K562 (cell line): ENCODE measurements around the gene THADA. TPM values are rescaled to one million over a fixed set of nuclear protein-coding genes. Genes with fewer than 3 reads are reported as not detected.

Source experiments
- ATAC-seq: fragments of 200-7000 bp; cut with Tn5 transposase; 3 replicates; pipeline ENCODE4 v1.9.1; 2020; ENCODE audit warnings: moderate library complexity
- BruUV-seq: library from RNA; stranded (reverse); fragments of 400-500 nt; replicated peaks from 2 replicates; lab custom pipeline; 2021; lab: Mats Ljungman, UMichigan
- CTCF ChIA-PET: fragments of 300-600 bp; formaldehyde crosslinking; extraction: SDS; loops from one replicate; lab custom pipeline; 2021; ENCODE audit warnings: low intra/inter-chr PET ratio; lab: Yijun Ruan, JAX
- POLR2A ChIA-PET: fragments of 300-600, 350-650 bp; sonication (Branson Sonifier 250); formaldehyde crosslinking; extraction: SDS; loops from one replicate; lab custom pipeline; 2021; ENCODE audit warnings: antibody characterized with exemption, inconsistent platforms; lab: Yijun Ruan, JAX
- DNase-seq, 4 experiments: peaks; one replicate each; pipeline versions ENCODE4 v3.0.0 to v3.0.0-alpha.2; 2011 to 2018; ENCODE audit warnings: low spot score in 3 of 4, mixed read lengths in 3 of 4; ENCODE audit errors: extremely low read depth in 1 of 4
- FAIRE-seq: peaks from 2 replicates; lab custom pipeline; 2011; peaks lifted over from hg19 to GRCh38; lab: Jason Lieb, UNC
- H2AFZ ChIP-seq: 2 replicates; pipeline ENCODE4 v1.6.0; 2011; ENCODE audit warnings: low read depth, low read length, control low read depth, inconsistent platforms
- H3K27ac ChIP-seq: fragments of 200-600 bp; 3 replicates; pipeline ENCODE4 v1.8.0; 2011; ENCODE audit warnings: low read depth, mild to moderate bottlenecking, control low read depth, inconsistent platforms, low read length, moderate library complexity, mixed read lengths; ENCODE audit errors: extremely low read depth
- H3K27me3 ChIP-seq, 2 experiments: fragments of 300-600 bp in 1 of 2; 2 replicates in 1 of 2; 3 replicates in 1 of 2; pipeline versions ENCODE4 v1.6.0 to v1.8.0; 2011; ENCODE audit warnings: inconsistent platforms in 2 of 2, low read length in 2 of 2, mild to moderate bottlenecking in 1 of 2, mixed read lengths in 1 of 2, moderate library complexity in 1 of 2; ENCODE audit not compliant: control insufficient read depth in 2 of 2, insufficient read depth in 2 of 2
- H3K36me3 ChIP-seq: fragments of 300-600 bp; 3 replicates; pipeline ENCODE4 v1.8.0; 2011; ENCODE audit warnings: mild to moderate bottlenecking, low read length, inconsistent platforms; ENCODE audit not compliant: control insufficient read depth, insufficient read depth
- H3K4me1 ChIP-seq, 2 experiments: fragments of 200-600 bp in 1 of 2; replicated peaks in 1 of 2; 2 replicates in 1 of 2; 3 replicates in 1 of 2; pipeline versions ENCODE4 v1.5.1 to v1.8.0; 2011; ENCODE audit warnings: inconsistent platforms in 2 of 2, low read length in 2 of 2, mild to moderate bottlenecking in 1 of 2, mixed read lengths in 1 of 2, moderate library complexity in 1 of 2; ENCODE audit not compliant: control insufficient read depth in 2 of 2, insufficient read depth in 2 of 2
- H3K4me2 ChIP-seq: 2 replicates; pipeline ENCODE4 v1.6.1; 2011; ENCODE audit warnings: low read length, control low read depth, inconsistent platforms, mixed read lengths; ENCODE audit not compliant: insufficient read depth
- H3K4me3 ChIP-seq: fragments of 200-600 bp; sonication (generic), shearing (Covaris generic); 2 replicates; pipeline ENCODE4 v1.5.1; 2016; ENCODE audit warnings: control low read depth, inconsistent platforms
- H3K79me2 ChIP-seq: fragments of 200-600 bp; 3 replicates; pipeline ENCODE4 v1.8.0; 2011; ENCODE audit warnings: low read length, inconsistent platforms; ENCODE audit not compliant: control insufficient read depth, insufficient read depth
- H3K9ac ChIP-seq, 2 experiments: 2 replicates each; pipeline versions ENCODE4 v1.6.0 to v1.6.1; 2011; ENCODE audit warnings: low read depth in 2 of 2, low read length in 2 of 2, control low read depth in 1 of 2, inconsistent platforms in 1 of 2, mild to moderate bottlenecking in 1 of 2, mixed read lengths in 1 of 2; ENCODE audit not compliant: insufficient read depth in 1 of 2
- H3K9me1 ChIP-seq: one replicate; pipeline ENCODE4 v1.6.0; 2011; ENCODE audit warnings: inconsistent platforms, mild to moderate bottlenecking, low read length, moderate library complexity; ENCODE audit not compliant: control insufficient read depth, insufficient read depth
- H3K9me3 ChIP-seq: replicated peaks from 2 replicates; pipeline ENCODE4 v1.5.1; 2011; ENCODE audit warnings: low read depth, low read length, inconsistent platforms; ENCODE audit not compliant: control insufficient read depth, insufficient read depth
- H4K20me1 ChIP-seq: replicated peaks from 2 replicates; pipeline ENCODE4 v1.6.1; 2011; ENCODE audit warnings: low read length, inconsistent platforms, mixed read lengths; ENCODE audit not compliant: control insufficient read depth, insufficient read depth
- EHMT2 ChIP-seq: fragments of 450-650 bp; IDR thresholded peaks from 2 replicates; pipeline ENCODE4 v1.6.1; 2018; ENCODE audit warnings: antibody characterized with exemption
- ETV1 ChIP-seq: fragments of 450-650 bp; conservative IDR thresholded peaks from 2 replicates; pipeline ENCODE4 v1.6.1; 2016; ENCODE audit warnings: missing genetic modification characterization, control low read depth, low read depth, missing compliant biosample characterization
- KLF1 ChIP-seq: fragments of 450-650 bp; IDR thresholded peaks from 2 replicates; pipeline ENCODE4 v1.6.1; 2016; ENCODE audit warnings: missing genetic modification characterization, missing compliant biosample characterization
- ZNF146 ChIP-seq: IDR thresholded peaks from one replicate; pipeline ENCODE4 v1.6.1; 2018; ENCODE audit warnings: missing compliant biosample characterization; ENCODE audit not compliant: unreplicated experiment
- ZNF696 ChIP-seq: fragments of 250-450 bp; sonication (Bioruptor Pico); conservative IDR thresholded peaks from 2 replicates; pipeline ENCODE4 v1.4.0; 2020; ENCODE audit warnings: mild to moderate bottlenecking, moderate library complexity
- WGBS: fragments of 100-300 bp; shearing (Covaris generic); methylation state at CpG from one replicate; pipeline ENCODE4 v1.1.6; 2016; ENCODE audit warnings: low coverage, mixed read lengths; ENCODE audit not compliant: insufficient coverage; ENCODE audit errors: missing lambda C conversion rate; 5-methylcytosine and 5-hydroxymethylcytosine counted together
- in situ Hi-C: fragments of 300-500 bp; cut with MboI; formaldehyde crosslinking; loops from 4 replicates; pipeline ENCODE4 v1.15.0; 2018; ENCODE audit warnings: inconsistent platforms, mixed read lengths
- intact Hi-C: fragments of 100-400 bp; cut with micrococcal nuclease; formaldehyde crosslinking; loops from 2 replicates; pipeline ENCODE4 v1.14.2; 2022
- polyA plus RNA-seq, 8 experiments: library from polyadenylated mRNA; depleted of rRNA in 4 of 8; stranded (reverse) in 5 of 8; unstranded in 3 of 8; fragments of >200 nt; fragmentation: Nextera tagmentation in 2 of 8; fragmentation: Illumina TruSeq in 1 of 8; extraction: Ambion mirVana in 2 of 8; extraction: Trizol in 1 of 8; gene quantifications; 2 replicates each; pipeline versions ENCODE4 v1.2.1 to v1.2.3, GENCODE V29; 2011 to 2014; ENCODE audit warnings: inconsistent platforms in 1 of 8, missing spikeins in 1 of 8
- total RNA-seq, 7 experiments: library from RNA; depleted of rRNA in 6 of 7; stranded (reverse); fragments of >200 nt in 6 of 7; fragmentation: Illumina TruSeq in 2 of 7; extraction: Trizol in 2 of 7; gene quantifications; 2 replicates each; pipeline versions ENCODE4 v1.2.1 to v1.2.3, GENCODE V29; 2011 to 2021; ENCODE audit warnings: low replicate concordance in 1 of 7
- TF ChIP-seq, protein P1 (sequence below), 2 experiments: fragments of 450-650 bp; IDR thresholded peaks; 2 replicates each; pipeline ENCODE4 v1.6.1; 2018; ENCODE audit warnings: mild to moderate bottlenecking in 2 of 2, low read depth in 1 of 2; ENCODE audit not compliant: partially characterized antibody in 2 of 2
- TF ChIP-seq, protein P2 (sequence below): sonication (generic); formaldehyde crosslinking; IDR thresholded peaks from 2 replicates; pipeline ENCODE4 v1.8.0; 2022; ENCODE audit warnings: mild to moderate bottlenecking, missing genetic modification reagents
- TF ChIP-seq, protein P3 (sequence below): fragments of 250-450 bp; sonication (Bioruptor Pico); IDR thresholded peaks from 2 replicates; pipeline ENCODE4 v1.5.0; 2020; ENCODE audit warnings: mild to moderate bottlenecking
- TF ChIP-seq, protein P4 (sequence below): sonication (generic); formaldehyde crosslinking; IDR thresholded peaks from 2 replicates; pipeline ENCODE4 v1.8.0; 2022; ENCODE audit warnings: mild to moderate bottlenecking, low read depth, missing genetic modification reagents

THADA gene
- total and polyA plus RNA-seq, 9 of the 15 experiments (the other 6 are each of a cell fraction or from before 2014, with no cell fraction given) = 17.8 to 34.7 (median 31.9) TPM

- DNase-seq = no peak
- Histone ChIP-seq H4K20me1 (no peaks in the 10 kb centered on the region), H3K36me3 (peaks cover 6% of the 10 kb centered on the region; the same call in 2 of the 3 replicates), H3K9ac (no peak overlapping the region), H3K4me3 (no peak overlapping the region), H3K9me1 (no peaks in the 10 kb centered on the region), H3K4me2 (no peak overlapping the region), H3K9me3 (no peaks in the 10 kb centered on the region), H3K27me3 (no peaks in the 10 kb centered on the region), H2AFZ (no peak overlapping the region), H3K27ac (no peak overlapping the region), H3K4me1 (0 out of 5 replicates have a peak, but pooled peaks cover 0 to 5% of the 10 kb centered on the region in 2 experiments), H3K79me2 (no peaks in the 10 kb centered on the region)
- POLR2A ChIA-PET = no interaction called here
- intact Hi-C loops = no loop called here
- CTCF ChIA-PET = no interaction called here
- BruUV-seq = no TSS peak
- in situ Hi-C loops = no loop called here
- no peak for ATAC-seq
- WGBS = 81% methylated on average over 8 of the region's 8 CpGs
- FAIRE-seq = no peak
- TF ChIP-seq, protein P1, sequence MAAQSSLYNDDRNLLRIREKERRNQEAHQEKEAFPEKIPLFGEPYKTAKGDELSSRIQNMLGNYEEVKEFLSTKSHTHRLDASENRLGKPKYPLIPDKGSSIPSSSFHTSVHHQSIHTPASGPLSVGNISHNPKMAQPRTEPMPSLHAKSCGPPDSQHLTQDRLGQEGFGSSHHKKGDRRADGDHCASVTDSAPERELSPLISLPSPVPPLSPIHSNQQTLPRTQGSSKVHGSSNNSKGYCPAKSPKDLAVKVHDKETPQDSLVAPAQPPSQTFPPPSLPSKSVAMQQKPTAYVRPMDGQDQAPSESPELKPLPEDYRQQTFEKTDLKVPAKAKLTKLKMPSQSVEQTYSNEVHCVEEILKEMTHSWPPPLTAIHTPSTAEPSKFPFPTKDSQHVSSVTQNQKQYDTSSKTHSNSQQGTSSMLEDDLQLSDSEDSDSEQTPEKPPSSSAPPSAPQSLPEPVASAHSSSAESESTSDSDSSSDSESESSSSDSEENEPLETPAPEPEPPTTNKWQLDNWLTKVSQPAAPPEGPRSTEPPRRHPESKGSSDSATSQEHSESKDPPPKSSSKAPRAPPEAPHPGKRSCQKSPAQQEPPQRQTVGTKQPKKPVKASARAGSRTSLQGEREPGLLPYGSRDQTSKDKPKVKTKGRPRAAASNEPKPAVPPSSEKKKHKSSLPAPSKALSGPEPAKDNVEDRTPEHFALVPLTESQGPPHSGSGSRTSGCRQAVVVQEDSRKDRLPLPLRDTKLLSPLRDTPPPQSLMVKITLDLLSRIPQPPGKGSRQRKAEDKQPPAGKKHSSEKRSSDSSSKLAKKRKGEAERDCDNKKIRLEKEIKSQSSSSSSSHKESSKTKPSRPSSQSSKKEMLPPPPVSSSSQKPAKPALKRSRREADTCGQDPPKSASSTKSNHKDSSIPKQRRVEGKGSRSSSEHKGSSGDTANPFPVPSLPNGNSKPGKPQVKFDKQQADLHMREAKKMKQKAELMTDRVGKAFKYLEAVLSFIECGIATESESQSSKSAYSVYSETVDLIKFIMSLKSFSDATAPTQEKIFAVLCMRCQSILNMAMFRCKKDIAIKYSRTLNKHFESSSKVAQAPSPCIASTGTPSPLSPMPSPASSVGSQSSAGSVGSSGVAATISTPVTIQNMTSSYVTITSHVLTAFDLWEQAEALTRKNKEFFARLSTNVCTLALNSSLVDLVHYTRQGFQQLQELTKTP (IDR thresholded peaks at IDR 0.05; ENCODE audit: low read depth in 1 of 2, partially characterized antibody in 2 of 2) = no peak
- TF ChIP-seq, protein P2, sequence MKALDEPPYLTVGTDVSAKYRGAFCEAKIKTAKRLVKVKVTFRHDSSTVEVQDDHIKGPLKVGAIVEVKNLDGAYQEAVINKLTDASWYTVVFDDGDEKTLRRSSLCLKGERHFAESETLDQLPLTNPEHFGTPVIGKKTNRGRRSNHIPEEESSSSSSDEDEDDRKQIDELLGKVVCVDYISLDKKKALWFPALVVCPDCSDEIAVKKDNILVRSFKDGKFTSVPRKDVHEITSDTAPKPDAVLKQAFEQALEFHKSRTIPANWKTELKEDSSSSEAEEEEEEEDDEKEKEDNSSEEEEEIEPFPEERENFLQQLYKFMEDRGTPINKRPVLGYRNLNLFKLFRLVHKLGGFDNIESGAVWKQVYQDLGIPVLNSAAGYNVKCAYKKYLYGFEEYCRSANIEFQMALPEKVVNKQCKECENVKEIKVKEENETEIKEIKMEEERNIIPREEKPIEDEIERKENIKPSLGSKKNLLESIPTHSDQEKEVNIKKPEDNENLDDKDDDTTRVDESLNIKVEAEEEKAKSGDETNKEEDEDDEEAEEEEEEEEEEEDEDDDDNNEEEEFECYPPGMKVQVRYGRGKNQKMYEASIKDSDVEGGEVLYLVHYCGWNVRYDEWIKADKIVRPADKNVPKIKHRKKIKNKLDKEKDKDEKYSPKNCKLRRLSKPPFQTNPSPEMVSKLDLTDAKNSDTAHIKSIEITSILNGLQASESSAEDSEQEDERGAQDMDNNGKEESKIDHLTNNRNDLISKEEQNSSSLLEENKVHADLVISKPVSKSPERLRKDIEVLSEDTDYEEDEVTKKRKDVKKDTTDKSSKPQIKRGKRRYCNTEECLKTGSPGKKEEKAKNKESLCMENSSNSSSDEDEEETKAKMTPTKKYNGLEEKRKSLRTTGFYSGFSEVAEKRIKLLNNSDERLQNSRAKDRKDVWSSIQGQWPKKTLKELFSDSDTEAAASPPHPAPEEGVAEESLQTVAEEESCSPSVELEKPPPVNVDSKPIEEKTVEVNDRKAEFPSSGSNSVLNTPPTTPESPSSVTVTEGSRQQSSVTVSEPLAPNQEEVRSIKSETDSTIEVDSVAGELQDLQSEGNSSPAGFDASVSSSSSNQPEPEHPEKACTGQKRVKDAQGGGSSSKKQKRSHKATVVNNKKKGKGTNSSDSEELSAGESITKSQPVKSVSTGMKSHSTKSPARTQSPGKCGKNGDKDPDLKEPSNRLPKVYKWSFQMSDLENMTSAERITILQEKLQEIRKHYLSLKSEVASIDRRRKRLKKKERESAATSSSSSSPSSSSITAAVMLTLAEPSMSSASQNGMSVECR (CRISPR knock-in tag) = no peak
- TF ChIP-seq ETV1 (tag) (no peak), ZNF146 (CRISPR knock-in tag) (no peak), ZNF696 (CRISPR knock-in tag) (no peak), KLF1 (no peak), EHMT2 (no peak)
- TF ChIP-seq, protein P3, sequence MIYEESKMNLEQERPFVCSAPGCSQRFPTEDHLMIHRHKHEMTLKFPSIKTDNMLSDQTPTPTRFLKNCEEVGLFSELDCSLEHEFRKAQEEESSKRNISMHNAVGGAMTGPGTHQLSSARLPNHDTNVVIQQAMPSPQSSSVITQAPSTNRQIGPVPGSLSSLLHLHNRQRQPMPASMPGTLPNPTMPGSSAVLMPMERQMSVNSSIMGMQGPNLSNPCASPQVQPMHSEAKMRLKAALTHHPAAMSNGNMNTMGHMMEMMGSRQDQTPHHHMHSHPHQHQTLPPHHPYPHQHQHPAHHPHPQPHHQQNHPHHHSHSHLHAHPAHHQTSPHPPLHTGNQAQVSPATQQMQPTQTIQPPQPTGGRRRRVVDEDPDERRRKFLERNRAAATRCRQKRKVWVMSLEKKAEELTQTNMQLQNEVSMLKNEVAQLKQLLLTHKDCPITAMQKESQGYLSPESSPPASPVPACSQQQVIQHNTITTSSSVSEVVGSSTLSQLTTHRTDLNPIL (CRISPR knock-in tag) = no peak
- TF ChIP-seq, protein P4, sequence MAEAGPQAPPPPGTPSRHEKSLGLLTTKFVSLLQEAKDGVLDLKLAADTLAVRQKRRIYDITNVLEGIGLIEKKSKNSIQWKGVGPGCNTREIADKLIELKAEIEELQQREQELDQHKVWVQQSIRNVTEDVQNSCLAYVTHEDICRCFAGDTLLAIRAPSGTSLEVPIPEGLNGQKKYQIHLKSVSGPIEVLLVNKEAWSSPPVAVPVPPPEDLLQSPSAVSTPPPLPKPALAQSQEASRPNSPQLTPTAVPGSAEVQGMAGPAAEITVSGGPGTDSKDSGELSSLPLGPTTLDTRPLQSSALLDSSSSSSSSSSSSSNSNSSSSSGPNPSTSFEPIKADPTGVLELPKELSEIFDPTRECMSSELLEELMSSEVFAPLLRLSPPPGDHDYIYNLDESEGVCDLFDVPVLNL (CRISPR knock-in tag) = no peak
Measured at GRCh38 chr2:43324259-43325106, 271.4 kb downstream of the THADA start.
